Stomach (tissue), 4 donors: ENCODE data around the gene CAPZB.

Experiments used
- CTCF ChIP-seq, 7 experiments: fragments of 450-650 bp in 4 of 7; fragments of 200-600 bp in 3 of 7; sonication (generic) in 3 of 7; IDR thresholded peaks; one replicate each; pipeline ENCODE4 v1.5.1; 2016 to 2019; ENCODE audit warnings: antibody characterized with exemption in 7 of 7, control low read depth in 2 of 7, mild to moderate bottlenecking in 1 of 7
- POLR2A ChIP-seq, 4 donors: fragments of 450-650 bp; IDR thresholded peaks; one replicate each; pipeline ENCODE4 v1.6.1; 2016; ENCODE audit warnings: antibody characterized with exemption in 4 of 4, control low read depth in 2 of 4, mild to moderate bottlenecking in 1 of 4, moderate library complexity in 1 of 4

- no peak for TF ChIP-seq POLR2A (IDR thresholded peaks at IDR 0.05)
- TF ChIP-seq CTCF (IDR thresholded peaks at IDR 0.05): no peak
These were observed 21.9 kb downstream of the CAPZB start for GRCh38 chr1:19463504-19463803.
